Fibroblast of pulmonary artery (primary cell): ENCODE data around the gene GALR3.

ENCODE experiments used
- DNase-seq: peaks from one replicate; pipeline ENCODE4 v3.0.0-alpha.2; 2010; ENCODE audit warnings: low read depth
- H3K4me3 ChIP-seq: replicated peaks from 2 replicates; pipeline ENCODE4 v1.5.1; 2011; ENCODE audit warnings: low read depth, mild to moderate bottlenecking, control low read depth, low read length, moderate library complexity
- CTCF ChIP-seq: IDR thresholded peaks from 2 replicates; pipeline ENCODE4 v1.5.1; 2011; ENCODE audit warnings: mild to moderate bottlenecking, control low read depth, low read length, inconsistent platforms; ENCODE audit errors: missing control alignments

GALR3 gene

DNA sequence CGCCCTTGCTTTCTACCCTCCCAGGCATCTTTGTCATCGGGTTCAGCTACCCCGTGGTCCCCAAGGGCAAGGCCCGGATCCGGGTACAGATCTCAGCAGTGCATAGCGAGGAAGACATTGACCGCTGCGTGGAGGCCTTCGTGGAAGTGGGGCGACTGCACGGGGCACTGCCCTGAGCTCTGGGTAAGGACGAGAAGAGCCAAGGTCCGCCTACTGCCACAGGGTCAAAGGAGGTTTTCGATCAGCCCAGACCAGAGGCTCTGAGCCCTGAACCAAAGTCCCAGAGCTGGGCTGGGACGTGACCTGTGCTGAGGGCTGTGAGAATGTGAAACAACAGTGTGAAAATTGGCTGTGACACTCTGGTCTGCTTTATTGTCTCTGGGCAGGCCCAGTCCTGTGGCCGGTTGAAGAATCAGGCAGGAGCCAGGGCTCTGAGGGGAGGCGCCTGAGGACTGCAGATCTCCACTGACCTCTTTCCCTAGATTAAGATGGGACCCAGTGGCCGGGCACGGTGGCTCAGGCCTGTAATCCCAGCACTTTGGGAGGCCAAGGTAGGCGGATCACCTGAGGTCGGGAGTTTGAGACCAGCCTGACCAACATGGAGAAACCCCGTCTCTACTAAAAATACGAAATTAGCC, 6.5 kb upstream of the GALR3 start:
- no peak for TF ChIP-seq CTCF
- H3K4me3 ChIP-seq = no peak overlapping the region
- DNase-seq = no peak

DNA sequence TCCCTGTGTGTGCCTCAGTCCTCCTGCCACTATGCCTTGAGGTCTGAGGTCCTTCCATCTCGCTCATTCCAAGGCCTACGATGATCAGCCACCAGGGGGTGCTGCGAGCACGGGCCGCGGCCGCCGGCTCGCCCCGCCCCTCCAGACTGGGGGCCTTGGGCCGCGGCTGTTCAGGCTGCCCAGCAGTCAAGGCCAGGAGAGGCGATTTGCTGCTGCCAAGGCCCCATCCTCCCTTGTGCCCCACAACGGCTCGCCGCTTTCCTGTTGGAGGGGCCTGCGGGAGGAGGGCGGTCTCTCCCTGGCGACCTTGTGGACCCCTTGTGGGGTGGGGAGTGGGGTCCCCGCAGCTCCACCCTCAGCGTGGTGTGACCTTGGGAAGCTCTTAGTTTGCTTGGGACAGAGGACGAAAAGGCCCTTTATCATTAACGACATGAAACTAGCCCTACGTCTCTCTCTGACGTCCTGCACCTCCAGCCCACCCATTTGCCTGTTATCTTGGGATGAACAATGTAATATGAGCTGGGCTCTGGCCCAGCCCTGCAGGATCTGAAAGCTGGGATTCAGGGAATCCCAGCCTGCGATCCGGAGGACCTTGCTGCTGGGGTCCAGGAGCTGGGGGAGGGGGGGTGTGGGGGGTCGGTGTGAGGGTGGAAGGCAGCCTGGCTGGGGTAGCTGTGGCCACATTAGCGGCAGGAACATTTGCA, 5.3 kb upstream of the GALR3 start:
- peak; percentile 60 for TF ChIP-seq CTCF
- DNase-seq = peak; percentile 82

DNA sequence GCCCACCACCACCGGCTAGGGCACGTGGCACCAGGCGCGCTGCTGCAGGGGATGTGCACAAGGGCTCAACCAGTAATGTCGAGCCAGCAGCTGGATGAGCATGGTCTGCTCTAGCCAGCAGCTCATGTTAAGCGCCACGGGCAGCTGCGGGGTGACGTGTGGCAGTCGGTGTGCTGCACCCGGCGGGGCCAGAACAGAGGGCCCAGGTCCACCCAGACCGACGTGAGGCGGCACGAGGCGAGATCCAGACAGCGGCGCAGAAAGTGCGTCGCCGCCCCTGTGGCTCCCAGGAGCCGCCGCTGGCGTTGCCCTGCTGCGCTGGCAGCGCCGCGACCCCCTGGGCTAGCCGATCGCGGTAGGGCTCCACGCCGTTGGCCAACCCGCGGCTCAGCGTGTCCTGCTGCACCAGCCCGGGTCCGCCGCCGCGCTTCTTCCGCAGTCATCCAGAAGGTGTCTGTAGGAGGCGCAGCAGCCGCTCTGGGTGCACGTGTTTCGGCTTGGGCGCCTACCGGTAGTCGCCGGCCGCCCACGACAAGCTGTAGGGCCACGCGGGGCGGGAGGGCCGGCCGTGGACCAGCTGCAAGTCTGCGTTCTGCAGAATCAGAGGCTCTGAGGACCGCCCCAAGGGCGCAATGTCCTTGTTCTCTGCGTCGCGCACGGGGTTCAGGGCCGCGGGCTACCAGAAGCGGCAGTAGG, 4.6 kb upstream of the GALR3 start:
- peak; percentile 33 for TF ChIP-seq CTCF
- H3K4me3 ChIP-seq = peak overlapping the region; percentile 25
- peak; percentile 52 for DNase-seq

More for the DNA sequence above, 5.3 kb upstream of the GALR3 start:
- peak overlapping the region; percentile 24 for H3K4me3 ChIP-seq

DNA sequence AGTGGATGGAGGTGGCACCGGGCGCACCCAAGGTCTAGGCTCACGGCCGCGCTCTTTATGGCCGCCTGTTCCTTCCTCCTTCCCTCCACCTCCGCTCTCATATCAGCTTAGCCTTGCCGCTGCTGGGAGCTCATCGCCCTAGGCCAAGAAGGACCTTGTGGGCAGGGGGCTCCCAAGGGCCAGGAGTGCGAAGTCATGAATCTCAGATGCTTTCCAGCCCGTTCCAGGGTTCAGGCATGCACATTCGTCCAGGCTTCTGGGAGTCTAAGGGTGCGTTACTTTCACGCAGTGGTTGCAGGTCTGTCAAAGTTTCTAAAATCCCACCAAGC, 4.1 kb upstream of the GALR3 start:
- peak overlapping the region; percentile 25 for H3K4me3 ChIP-seq
- no peak for TF ChIP-seq CTCF
- DNase-seq = no peak

GRCh38 chr22:37820350-37820749, 2.8 kb upstream of the GALR3 start:
- TF ChIP-seq CTCF = no peak
- no peak overlapping the region for H3K4me3 ChIP-seq
- no peak for DNase-seq

DNA sequence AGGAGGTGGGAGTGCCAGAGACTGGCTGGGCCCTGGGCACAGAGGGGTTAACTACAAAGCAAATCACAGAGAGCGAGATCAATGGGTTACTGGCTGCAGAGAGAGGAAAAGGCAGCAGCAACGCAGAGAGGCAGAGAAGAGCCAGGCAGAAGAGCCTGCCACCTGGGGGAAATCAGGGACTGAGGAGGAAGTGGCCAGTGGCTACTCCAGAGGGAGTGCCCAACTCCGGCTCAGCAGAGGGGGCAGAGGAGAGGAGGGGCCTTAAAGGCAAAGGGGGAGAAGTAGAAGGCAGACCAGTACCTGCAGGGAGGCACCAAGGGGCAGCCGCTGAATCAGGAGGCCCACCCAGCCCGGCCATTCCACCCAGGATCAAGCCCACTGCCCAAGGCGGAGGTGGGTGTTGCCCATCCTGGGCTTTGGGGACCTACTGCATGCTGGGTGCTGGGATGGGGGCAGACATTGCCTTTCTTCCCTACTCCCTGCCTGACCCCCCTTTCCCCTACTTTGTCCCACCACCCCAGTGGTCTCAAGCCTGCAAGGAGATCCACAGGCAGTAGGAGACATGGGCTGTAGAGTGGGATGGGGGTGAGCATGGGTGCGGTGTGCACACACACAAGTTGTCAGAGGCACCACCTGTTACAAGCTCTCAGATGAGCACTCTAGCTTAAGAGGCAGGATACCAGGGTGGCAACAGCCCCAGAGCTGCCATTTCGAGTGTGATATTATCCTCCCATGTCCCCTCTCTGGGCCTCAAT, 926 bp upstream of the GALR3 start:
- no peak for TF ChIP-seq CTCF
- no peak for DNase-seq
- no peak overlapping the region for H3K4me3 ChIP-seq
